ENCODE results near the gene ZNF385C.
"Not testable (repeated sequence)": the region's sequence is repeated elsewhere in the genome, so short reads cannot be mapped to it uniquely, and the experiment has no call there.

ZNF385C gene, protein sequence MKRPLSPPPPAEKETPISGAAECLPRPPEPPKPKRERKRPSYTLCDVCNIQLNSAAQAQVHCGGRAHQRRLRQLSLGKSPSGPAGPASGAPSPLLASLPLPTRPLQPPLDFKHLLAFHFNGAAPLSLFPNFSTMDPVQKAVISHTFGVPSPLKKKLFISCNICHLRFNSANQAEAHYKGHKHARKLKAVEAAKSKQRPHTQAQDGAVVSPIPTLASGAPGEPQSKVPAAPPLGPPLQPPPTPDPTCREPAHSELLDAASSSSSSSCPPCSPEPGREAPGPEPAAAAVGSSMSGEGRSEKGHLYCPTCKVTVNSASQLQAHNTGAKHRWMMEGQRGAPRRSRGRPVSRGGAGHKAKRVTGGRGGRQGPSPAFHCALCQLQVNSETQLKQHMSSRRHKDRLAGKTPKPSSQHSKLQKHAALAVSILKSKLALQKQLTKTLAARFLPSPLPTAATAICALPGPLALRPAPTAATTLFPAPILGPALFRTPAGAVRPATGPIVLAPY

DNA sequence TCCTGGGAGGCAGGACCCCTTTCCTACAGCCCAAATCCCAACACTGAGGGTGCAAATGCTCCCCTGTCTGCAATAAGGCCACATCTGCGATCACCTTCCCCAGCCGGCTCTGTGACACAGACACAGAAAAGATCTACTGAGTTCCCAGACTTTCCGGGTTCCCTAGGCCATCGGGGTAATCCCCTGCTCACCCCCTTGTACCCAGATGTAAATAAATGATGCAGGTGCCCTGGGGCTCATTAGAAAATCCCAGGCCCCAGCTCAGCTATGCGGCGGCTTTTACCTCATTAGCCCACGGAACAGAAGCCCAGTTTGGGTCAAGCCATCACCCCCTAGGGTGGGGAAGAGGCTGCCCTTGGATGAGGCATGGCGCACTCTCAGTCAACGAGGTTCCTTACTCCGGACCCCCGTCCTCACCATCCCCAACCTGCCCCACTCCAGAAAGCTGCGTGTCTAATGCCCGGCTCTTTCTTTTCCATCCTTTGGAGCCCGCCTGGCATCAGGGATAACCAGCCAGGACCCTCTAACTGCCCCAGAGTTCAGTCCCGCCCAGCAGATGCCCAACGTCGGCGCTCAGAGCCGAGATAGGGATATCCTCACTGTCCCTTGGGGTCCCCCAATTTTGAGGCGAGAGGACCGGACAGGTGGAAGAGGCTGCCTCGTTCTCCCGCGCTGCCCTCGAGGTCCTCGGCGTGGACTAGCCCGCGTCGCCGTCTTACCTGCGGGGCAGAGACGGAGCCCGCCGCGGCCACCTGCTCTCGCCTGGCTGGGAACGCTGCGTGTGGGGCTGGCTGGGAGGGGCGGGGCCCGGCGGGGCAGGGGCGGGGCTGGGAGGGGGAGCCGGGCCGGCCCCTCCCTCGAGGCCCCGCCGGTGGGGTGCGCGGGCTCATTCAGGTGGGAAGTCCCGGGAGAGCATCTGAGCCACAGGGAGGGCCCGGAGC, at the start of gene ZNF385C:
TSS of gene ZNF385C (minus strand) at position 783 of the 941 bp plus-strand sequence. CDS start 35,417 bp downstream, outside the sequence.
- DNase-seq, result peak; percentile 64

DNA sequence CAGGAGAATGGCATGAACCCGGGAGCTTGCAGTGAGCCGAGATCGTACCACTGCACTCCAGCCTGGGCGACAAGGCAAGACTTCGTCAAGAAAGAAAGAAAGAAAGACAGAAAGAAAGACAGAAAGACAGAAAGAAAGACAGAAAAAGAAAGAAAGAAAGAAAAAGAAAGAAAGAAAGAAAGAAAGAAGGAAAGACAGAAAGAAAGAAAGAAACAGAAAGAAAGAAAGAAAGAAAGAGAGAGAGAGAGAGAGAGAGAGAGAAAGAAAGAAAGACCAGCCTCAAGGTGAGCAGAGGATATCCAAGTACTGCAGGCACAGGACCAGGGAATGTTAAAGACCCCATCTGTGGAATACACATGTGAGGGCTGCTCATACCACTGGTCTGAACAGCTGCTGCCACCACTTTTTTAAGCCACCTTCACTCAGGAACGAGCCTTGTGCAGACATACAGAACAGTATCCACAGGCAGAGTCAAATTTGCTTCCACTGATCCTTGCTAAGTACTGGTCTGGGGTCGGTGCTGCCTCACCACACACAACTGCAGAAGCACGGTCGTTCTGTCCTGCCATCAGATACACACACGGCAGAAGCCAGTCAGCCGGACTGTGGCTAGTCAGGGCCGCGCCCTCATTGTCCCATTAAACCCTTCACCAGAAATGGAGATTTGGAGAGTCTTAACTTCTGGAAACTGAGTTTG, 48.8 kb upstream of the ZNF385C start:
- no peak for DNase-seq

DNA sequence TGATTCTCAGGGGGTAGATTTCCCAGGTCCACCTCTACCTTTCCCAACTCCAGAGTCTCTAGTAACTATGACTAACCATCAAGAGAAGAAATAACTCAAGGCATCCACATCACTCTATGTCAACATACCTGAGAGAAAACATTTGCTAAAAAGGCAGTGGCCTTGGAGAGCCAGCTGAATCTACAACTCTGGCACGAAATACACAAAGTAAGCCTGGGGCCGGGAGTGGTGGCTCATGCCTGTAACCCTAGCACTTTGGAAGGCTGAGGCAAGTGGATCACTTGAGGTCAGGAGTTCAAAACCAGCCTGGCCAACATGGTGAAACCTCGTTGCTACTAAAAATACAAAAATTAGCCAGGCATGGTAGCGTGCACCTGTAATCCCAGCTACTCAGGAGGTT, 44.9 kb upstream of the ZNF385C start:
- DNase-seq, result not testable (repeated sequence)

DNA sequence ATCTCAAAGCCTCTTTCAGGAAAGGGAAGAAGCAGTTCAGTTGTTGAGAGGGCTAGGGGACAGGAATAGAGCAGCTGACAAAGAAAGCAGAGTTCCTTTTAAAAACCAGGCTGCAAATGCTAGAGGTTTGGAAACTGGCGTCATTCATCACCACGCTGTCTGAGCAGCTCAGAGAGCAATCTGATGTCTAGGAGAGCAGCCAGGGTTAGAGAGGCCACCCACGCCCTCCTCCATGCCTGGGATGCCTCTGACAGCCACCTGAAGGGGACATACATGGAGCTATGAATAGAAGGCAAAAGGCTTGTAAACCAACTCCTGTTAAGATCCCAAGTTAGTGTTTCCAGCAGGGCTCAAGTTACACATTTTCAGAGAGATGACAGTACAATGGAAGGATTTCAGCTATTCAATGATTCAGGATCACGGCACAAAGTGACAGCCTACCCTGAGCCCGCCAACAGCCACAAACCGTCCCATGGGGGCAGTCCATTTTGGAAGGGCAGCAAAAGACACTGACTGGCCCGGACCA, 44.2 kb upstream of the ZNF385C start:
- DNase-seq, result peak; percentile 12

DNA sequence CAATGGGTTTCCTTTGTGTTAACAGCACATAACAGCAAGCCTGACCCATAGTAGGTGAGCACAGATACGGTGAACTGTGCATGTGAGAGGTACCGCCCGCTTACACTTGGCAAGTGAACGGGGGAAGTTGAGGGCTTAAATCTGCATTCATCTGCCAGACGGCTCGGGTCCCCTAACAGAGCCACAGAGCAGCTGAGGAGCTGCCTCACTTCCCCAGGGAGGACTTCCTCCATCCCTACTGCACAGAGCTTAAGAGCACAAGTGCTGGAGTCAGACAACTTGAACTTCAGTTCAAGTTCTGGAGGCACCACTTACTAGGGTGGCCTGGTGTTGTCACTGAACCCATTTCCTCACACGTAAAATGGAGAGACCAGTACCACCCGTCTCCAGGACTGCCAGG, 43.1 kb upstream of the ZNF385C start:
- DNase-seq, result no peak

DNA sequence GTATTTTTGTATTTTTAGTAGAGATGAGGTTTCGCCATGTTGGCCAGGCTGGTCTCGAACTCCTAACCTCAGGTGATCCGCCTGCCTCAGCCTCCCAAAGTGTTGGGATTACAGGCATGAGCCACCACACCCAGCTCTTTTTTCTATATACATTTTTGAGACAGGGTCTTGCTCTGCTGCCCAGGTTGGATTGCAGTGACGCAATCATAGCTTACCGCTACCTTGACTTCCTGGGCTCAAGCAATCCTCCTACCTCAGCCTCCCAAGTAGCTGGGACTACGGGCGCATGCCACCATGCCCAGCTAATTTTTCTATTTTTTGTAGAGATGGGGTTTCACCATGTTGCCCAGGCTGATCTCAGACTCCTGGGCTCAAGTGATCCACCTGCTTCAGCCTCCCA, 42.4 kb upstream of the ZNF385C start:
- DNase-seq, result not testable (repeated sequence)

DNA sequence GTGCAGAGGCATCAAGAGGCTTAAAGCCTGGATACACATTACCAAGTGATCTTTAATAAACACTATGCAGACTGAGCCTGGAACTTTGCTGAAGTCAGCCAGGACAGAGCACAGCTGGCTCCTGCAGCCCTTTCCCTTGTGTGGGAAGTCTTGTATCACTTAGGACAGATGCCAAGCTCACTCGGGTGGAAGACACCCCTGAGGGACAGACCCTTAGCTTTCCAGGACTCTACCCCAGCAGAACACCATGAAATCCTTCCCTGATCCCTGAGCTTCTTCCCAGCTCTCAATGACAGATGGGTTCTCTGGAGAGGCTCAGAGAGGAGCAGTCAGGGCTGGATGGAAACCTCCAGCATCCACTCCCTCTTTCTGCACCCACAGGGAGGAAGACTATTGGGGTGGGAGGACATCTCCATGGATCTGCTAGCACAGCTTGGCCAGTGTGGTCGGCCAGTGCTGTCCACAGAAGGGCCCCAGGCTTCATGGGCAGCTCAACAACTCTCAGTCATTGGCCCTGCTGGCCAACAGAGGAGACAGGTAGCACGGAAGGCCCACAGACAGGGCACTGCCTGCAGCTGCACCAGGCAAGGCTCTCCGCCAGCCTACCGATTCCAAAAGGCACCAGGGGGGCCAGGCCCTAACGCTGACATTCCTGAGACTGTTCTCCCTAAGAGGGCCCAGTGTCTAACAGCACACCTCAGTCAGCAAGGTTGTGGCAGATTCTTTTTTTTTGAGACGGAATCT, 40.6 kb upstream of the ZNF385C start:
- peak; percentile 82 for DNase-seq

DNA sequence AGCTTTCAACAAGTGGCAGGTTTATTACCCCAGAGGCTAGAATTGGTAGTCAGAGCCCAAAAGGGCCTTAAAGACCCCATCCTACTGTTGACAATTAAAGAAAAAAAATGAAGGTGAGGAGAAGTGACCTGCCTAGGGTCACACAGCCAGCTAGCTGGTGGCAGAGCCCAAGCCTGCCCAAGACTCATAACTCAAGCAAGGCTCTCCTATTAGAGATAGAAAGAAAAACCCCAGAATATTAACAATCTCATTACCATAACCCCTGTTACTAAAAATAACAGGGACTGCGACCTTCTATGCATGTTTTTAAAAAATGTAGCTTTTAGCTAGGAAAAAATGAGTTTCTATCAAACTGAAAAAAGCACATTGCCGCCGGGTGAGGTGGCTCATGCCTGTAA, 38.4 kb upstream of the ZNF385C start:
- DNase-seq, result no peak

DNA sequence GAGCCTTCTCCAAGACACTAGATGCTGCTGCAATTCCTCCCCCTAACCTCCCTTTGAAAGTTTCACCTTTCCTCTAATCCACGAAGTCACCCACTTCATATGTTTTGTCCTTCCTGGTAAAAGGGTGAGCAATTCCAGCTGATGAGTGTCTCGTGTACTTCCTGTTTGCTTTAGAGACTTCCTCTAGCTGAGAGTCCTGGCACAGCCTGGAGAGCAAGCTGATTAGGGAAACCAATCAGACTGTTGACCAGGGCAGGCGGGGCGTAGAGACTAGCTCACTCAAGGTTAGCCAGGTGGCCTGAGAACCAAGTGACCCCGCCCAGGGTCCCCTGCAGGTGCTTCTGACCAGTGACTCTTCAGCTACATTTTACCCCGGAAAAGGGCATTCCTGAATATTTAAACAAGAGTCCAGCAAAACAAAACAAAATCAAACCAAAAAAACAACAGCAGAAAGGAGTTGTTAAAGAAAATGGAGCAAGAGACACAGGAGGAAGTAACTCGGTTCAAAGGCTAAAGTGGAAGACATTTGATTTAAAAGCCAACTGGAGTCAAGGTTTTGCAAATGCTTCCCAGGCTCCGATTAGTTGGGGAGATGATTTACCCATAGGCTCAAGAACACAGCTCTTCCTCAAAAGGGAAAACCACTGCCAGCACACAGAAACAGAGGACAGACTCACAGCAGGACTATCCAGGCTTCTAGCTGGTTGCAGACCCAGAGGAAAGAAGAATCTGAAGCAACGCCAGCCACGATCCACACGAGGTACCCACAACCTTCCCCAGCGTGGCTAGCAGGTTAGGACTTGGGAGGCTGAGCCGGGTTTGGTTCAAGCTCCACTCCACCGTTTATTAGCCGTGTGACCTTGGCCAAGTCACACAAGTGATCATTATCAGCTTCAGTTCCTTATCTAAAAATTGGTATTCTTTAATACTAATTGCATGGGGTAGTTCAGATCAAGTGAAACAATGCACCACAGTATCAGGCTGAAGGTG, 37.7 kb upstream of the ZNF385C start:
- DNase-seq, result no peak

DNA sequence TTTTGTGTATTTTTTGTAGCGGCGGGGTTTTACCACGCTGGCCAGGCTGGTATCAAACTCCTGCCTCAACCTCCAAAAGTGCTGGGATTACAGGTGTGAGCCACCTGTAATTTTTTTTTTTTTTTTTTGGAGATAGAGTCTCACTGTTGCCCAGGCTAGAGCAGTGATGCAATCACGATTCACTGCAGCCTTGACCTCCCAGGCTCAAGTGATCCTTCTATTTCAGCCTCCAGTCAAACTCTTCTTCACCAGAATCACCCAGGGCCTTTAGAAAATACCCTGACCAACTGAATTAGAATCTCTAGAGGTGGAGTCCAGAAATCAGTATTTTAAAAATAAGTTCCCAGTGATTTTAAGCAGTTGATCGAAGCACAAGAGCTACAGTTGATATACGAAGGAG, 36.9 kb upstream of the ZNF385C start:
- no peak for DNase-seq

DNA sequence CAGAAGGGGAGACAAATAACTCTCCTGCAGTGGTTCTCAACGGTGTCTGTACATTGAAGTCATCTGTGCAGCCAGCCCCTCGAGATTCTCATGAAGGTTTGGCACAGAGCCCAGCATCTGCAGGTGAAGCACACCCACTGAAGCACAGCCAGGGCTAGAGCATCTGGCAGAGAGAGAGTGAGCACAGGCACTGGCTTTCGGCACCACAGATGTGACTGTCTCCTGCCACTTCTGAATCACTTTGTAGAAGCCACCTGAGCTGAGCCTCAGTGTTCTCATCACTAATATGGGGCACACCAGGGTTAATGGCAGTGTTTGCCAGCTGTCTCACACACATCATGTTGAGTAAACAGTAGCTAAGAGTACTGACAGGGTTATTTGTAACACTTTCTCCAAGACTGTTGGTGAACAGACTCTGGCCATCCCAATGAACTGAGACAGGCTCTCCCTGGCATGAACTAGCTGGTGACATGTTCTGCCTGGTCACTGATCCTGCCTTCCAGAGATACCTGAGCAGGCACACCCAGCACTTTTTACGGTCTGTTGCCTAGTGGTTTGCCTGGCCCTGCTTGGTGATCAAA, 35.3 kb upstream of the ZNF385C start:
- peak; percentile 98 for DNase-seq

DNA sequence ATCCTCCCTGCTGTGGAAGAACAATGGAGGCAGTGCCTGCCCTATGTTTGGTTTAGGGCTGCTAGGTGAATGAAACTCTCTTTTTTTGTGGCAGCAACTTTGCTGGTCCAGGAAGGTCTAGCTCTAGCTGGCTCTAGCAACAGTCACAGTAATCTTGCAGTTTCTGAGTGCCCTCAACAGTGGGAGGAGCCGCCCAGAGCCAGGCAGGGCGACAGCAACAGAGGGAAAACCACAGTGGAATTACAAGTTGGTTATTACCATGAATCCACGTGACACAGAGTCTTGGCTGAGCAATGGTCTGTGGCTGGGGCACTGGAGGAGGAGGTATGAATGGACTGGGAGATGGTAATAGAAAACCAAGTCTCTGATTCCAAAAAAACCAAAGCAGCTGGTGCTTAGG, 34.7 kb upstream of the ZNF385C start:
- no peak for DNase-seq

DNA sequence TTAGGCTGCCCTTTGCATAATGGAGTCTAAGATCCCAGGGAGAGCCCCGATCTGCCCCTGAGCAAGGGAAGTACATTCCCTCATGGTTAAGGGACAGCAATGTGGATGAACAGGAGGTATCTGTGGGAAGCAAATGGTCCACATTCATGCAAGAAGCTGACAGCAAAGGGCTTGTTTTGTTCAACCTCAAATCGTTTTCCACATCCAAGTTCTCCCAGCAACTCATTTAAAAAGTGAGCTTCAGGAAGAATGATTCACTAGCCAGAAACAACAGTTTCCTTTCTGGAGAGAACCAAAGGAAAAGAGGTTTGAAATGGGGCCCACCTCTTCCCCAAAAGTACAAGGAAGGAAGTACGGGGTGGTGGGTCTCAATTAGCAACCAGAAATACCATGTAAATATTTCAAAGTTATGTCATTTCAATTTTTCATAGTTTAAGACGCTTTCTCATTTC, 33.7 kb upstream of the ZNF385C start:
- no peak for DNase-seq

DNA sequence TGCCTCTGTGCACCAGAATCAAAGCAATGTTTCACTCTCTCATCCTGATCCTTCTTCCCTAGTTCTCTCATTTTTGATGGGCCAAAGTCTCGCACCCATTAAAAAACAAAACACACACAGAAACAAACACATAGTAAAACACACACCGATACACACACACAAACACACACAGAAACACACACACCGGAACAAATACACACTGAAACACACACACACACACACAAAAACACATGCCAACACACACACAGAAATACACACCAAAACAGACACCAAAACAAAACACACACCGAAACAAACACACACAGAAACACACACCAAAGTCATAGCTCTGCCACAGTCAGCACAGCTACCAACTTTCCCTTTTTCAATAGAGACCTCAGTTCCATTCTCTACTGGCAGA, 33.0 kb upstream of the ZNF385C start:
- DNase-seq, result no peak

DNA sequence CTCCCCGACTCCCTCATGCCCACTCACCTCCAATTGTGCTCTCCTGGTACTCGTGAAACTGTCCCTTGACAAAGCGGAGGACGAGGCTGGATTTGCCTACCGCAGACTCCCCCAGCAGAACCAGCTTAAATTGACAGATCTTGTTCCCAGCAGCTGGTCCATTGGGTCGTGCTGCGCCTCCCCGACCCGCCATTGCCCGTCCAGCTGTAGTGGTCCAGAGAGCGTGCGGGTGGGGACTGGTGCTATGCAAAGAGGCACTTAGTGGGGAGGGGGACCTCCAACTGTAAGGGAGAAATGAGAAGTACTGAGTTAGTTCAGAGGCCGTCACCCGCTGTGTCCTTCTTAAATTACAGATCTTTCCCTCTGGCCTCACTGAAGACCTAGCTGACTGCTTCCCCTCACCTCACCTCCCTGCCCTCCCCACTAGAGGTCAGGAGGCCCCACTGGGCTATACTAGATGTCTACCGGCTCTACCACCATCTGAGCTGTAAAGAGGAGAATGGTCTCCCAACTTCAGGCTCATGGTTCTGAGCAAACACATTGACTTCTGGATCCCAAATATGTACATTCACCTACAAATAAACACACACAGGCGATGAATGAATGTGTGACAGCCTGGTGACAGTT, 32.1 kb upstream of the ZNF385C start:
- no peak for DNase-seq

DNA sequence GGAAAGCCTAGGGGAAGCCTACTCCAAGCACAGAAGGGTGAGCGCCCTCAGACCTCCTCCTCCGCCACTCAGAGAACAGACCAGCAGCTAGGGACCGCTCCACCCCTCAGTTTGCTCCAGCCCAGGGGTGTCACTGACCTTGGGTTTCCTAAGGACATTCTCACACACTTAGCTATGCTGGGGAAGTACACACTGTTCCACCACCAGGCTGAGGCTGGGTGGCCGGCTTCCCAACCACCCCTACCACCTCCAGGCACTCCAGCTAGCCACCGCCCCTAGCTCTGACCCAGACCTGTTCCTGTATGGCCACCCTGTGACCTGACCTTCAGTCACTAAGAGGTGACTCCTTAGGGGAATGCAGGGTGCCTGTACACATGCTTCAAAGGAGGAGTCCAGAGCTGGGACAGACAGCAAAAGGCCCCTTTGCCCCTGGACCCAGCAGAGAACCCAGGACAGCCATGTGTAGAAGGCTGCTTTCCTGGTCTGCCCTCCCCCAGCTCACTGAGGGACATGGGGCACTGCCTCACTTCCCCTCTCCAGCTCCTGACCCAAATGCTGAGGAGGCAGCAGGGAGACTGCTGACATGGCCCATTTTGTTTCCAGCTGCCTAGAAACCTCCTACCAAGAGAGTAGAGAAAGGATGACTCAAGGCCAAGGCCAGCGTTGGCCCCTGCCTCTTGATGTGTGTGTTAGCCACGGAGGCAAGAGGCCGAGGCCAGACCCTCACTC, 31.0 kb upstream of the ZNF385C start:
- no peak for DNase-seq

DNA sequence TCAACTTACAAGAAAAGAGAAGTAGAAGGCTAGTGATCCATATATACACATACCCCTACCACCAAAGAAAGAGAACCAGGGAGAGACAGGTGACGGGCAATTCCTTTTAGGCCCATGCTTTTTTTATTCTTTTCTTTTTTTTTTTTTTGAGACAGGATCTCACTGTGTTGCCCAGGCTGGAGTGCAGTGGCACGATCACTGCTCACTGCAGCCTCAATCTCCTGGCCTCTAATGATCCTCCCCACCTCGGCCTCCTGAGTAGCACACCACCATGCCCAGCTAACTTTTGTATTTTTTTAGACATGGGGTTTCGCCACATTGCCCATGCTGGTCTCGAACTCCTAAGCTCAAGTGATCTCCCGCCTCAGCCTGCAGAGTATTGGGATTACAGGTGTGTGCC, 29.1 kb upstream of the ZNF385C start:
- DNase-seq, result no peak

DNA sequence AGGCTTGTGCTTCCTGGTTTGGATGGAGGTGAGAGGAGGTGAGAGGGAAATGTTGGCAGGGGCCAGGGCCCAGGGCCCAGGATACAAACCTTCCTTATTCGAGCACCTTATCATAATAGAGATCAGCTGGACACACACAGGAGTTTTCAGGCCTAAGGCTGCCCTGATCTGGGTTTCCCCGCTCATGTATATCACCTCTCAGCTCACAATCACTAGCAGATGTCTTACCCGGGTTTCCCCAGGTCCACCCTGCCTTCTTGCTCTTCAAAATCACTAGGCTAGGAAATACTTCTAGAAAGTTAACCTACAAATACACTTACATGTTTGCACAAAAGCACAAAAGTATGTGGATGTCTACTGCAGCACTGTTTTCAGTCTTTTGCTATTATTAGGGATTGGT, 28.6 kb upstream of the ZNF385C start:
- no peak for DNase-seq

DNA sequence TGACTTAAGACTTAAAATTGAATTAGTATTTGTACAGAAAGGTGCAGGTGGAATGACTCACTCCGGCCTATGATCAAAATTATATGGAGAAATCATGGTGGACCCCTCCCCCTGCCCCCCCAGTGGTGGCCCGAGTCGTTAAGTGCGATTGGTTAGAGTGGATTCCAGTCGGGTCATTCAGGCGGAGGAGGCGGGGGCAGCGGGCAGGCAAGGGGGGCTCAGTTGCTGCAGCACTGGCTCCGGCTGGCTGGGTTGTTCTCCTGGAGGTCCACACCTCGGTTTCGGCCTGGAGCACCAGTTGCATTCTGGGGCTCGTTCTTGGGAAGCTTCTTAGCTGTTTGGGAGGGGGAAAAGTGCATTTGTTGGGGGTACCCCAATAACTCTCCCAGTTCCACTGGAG, 27.3 kb upstream of the ZNF385C start:
- no peak for DNase-seq

Data from NCI-H2171 treated with DMSO at 0.1 percent for 48 hours (cell line).